Measurements from ENCODE around the gene SEMA3G.

The SEMA3G gene

GRCh38 chr3:52437326-52438103 lies 7.4 kb downstream of the SEMA3G start:
- no peak for DNase-seq
- no peak overlapping the region for H3K27ac ChIP-seq (ENCODE audit: low read length, poor library complexity, severe bottlenecking)
- no peak overlapping the region for H3K4ac ChIP-seq (ENCODE audit: low read depth in 1 of 2, low read length in 2 of 2)
- peaks cover 2% of the 10 kb centered on the region for H3K4me1 ChIP-seq (ENCODE audit: control insufficient read depth, insufficient read depth, low read depth, low read length)
- H2BK15ac ChIP-seq (ENCODE audit: low read depth, poor library complexity, severe bottlenecking): no peak overlapping the region
- H3K4me3 ChIP-seq (ENCODE audit: insufficient read depth in 1 of 2, low read depth in 1 of 2, low read length in 2 of 2): no peak overlapping the region
- no peak overlapping the region for H3K4me2 ChIP-seq (ENCODE audit: low read length, poor library complexity, severe bottlenecking)
- no peak overlapping the region for H4K8ac ChIP-seq (ENCODE audit: low read length)
- H3K9ac ChIP-seq (ENCODE audit: low read length): no peak overlapping the region
- H2BK120ac ChIP-seq (ENCODE audit: low read depth, low read length): no peak overlapping the region
- H4K91ac ChIP-seq (ENCODE audit: low read length): no peak overlapping the region
- H3K14ac ChIP-seq (ENCODE audit: low read length in 2 of 2): peak overlapping the region in 1 of 2 experiments; percentile 13
- no peaks in the 10 kb centered on the region for H3K9me3 ChIP-seq (ENCODE audit: control insufficient read depth, low read length)
- 95% methylated on average over 15 of the region's 15 CpGs for WGBS
- H3K36me3 ChIP-seq (ENCODE audit: control insufficient read depth in 1 of 2, insufficient read depth in 2 of 2, low read depth in 1 of 2, low read length in 2 of 2): no peaks in the 10 kb centered on the region
- H3K23ac ChIP-seq (ENCODE audit: low read length in 2 of 2): no peak overlapping the region
- no peak overlapping the region for H2AFZ ChIP-seq (ENCODE audit: low read depth, low read length)
- H3K27me3 ChIP-seq (ENCODE audit: control insufficient read depth in 1 of 2, insufficient read depth in 1 of 2, low read length in 2 of 2): peaks cover 10 to 19% of the 10 kb centered on the region in 2 experiments
- H2BK5ac ChIP-seq (ENCODE audit: low read depth, low read length, poor library complexity, severe bottlenecking): no peak overlapping the region
- H2AK5ac ChIP-seq (ENCODE audit: low read length, severe bottlenecking): no peak overlapping the region
- no peaks in the 10 kb centered on the region for H3K79me1 ChIP-seq (replicated peaks; ENCODE audit: low read length, poor library complexity, severe bottlenecking)
- H2BK12ac ChIP-seq (ENCODE audit: low read length in 2 of 2): peak overlapping the region in 1 of 2 experiments; percentile 40
- H3K18ac ChIP-seq (ENCODE audit: low read depth in 1 of 2, low read length in 2 of 2): peak overlapping the region; percentile 14 to 41

DNA sequence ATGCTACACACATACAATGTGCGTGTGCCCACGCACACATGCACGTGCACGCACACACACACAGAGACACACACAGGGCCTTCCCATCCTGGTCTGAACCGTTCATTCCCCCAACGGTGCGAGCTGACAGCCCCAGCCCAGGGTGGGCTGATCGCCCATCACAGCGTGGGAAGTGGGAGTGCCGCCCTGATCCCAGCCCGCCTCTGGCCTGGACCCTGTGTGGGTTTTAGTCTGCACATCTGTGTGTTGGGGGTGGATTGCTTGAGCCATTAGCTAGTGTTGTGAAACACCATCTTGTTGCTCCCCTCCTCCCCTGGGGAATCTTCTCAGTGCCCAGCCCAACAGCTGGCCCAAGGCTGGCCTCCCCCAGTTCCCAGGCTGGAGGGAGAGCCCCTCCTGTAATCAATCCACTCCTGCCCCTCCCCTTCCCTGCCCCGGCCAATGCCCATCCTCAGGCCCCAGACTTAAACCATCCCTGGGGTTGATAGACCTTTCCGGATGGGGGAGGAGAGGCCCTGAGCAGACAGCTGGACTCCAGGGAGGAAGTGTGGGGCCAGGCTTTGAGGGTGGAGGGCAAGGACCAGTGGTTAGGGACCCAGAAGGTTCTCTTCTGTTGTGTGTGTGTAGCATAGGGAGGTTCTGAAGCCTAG lies 8.3 kb downstream of the SEMA3G start:
- Histone ChIP-seq H2BK12ac (ENCODE audit: low read length in 2 of 2) (peak overlapping the region in 1 of 2 experiments; percentile 49), H3K27me3 (ENCODE audit: control insufficient read depth in 1 of 2, insufficient read depth in 1 of 2, low read length in 2 of 2) (peaks cover 10 to 26% of the 10 kb centered on the region in 2 experiments), H3K36me3 (ENCODE audit: control insufficient read depth in 1 of 2, insufficient read depth in 2 of 2, low read depth in 1 of 2, low read length in 2 of 2) (no peaks in the 10 kb centered on the region), H2BK120ac (ENCODE audit: low read depth, low read length) (no peak overlapping the region), H3K79me1 (replicated peaks; ENCODE audit: low read length, poor library complexity, severe bottlenecking) (no peaks in the 10 kb centered on the region), H4K8ac (ENCODE audit: low read length) (peak overlapping the region; percentile 67), H2BK5ac (ENCODE audit: low read depth, low read length, poor library complexity, severe bottlenecking) (no peak overlapping the region), H4K91ac (ENCODE audit: low read length) (no peak overlapping the region), H3K4me3 (ENCODE audit: insufficient read depth in 1 of 2, low read depth in 1 of 2, low read length in 2 of 2) (no peak overlapping the region), H2AFZ (ENCODE audit: low read depth, low read length) (no peak overlapping the region), H3K27ac (ENCODE audit: low read length, poor library complexity, severe bottlenecking) (no peak overlapping the region), H3K14ac (ENCODE audit: low read length in 2 of 2) (peak overlapping the region in 1 of 2 experiments; percentile 1), H3K4ac (ENCODE audit: low read depth in 1 of 2, low read length in 2 of 2) (no peak overlapping the region), H3K9ac (ENCODE audit: low read length) (no peak overlapping the region), H3K4me1 (ENCODE audit: control insufficient read depth, insufficient read depth, low read depth, low read length) (peaks cover 2% of the 10 kb centered on the region), H3K4me2 (ENCODE audit: low read length, poor library complexity, severe bottlenecking) (no peak overlapping the region), H3K18ac (ENCODE audit: low read depth in 1 of 2, low read length in 2 of 2) (peak overlapping the region; percentile 14 to 41), H3K9me3 (ENCODE audit: control insufficient read depth, low read length) (no peaks in the 10 kb centered on the region), H2BK15ac (ENCODE audit: low read depth, poor library complexity, severe bottlenecking) (peak overlapping the region; percentile 44), H2AK5ac (ENCODE audit: low read length, severe bottlenecking) (no peak overlapping the region), H3K23ac (ENCODE audit: low read length in 2 of 2) (no peak overlapping the region)
- WGBS: 96% methylated on average over 12 of the region's 13 CpGs
- DNase-seq: peak; percentile 62

GRCh38 chr3:52435246-52436101 lies 9.4 kb downstream of the SEMA3G start:
- H2BK12ac ChIP-seq (ENCODE audit: low read length in 2 of 2): no peak overlapping the region
- 95% methylated on average over 32 of the region's 32 CpGs for WGBS
- H3K27ac ChIP-seq (ENCODE audit: low read length, poor library complexity, severe bottlenecking): no peak overlapping the region
- peaks cover 2% of the 10 kb centered on the region for H3K4me1 ChIP-seq (ENCODE audit: control insufficient read depth, insufficient read depth, low read depth, low read length)
- peak overlapping the region; percentile 16 for H2BK15ac ChIP-seq (ENCODE audit: low read depth, poor library complexity, severe bottlenecking)
- no peak overlapping the region for H2BK5ac ChIP-seq (ENCODE audit: low read depth, low read length, poor library complexity, severe bottlenecking)
- no peak overlapping the region for H3K14ac ChIP-seq (ENCODE audit: low read length in 2 of 2)
- no peak overlapping the region for H3K4ac ChIP-seq (ENCODE audit: low read depth in 1 of 2, low read length in 2 of 2)
- no peaks in the 10 kb centered on the region for H3K36me3 ChIP-seq (ENCODE audit: control insufficient read depth in 1 of 2, insufficient read depth in 2 of 2, low read depth in 1 of 2, low read length in 2 of 2)
- no peak overlapping the region for H4K8ac ChIP-seq (ENCODE audit: low read length)
- H2BK120ac ChIP-seq (ENCODE audit: low read depth, low read length): no peak overlapping the region
- H2AK5ac ChIP-seq (ENCODE audit: low read length, severe bottlenecking): no peak overlapping the region
- H3K4me2 ChIP-seq (ENCODE audit: low read length, poor library complexity, severe bottlenecking): no peak overlapping the region
- H3K23ac ChIP-seq (ENCODE audit: low read length in 2 of 2): no peak overlapping the region
- H3K9me3 ChIP-seq (ENCODE audit: control insufficient read depth, low read length): no peaks in the 10 kb centered on the region
- no peak overlapping the region for H3K9ac ChIP-seq (ENCODE audit: low read length)
- no peak for DNase-seq
- no peak overlapping the region for H2AFZ ChIP-seq (ENCODE audit: low read depth, low read length)
- H3K27me3 ChIP-seq (ENCODE audit: control insufficient read depth in 1 of 2, insufficient read depth in 1 of 2, low read length in 2 of 2): peaks cover 10 to 35% of the 10 kb centered on the region in 2 experiments
- H3K18ac ChIP-seq (ENCODE audit: low read depth in 1 of 2, low read length in 2 of 2): no peak overlapping the region
- no peaks in the 10 kb centered on the region for H3K79me1 ChIP-seq (replicated peaks; ENCODE audit: low read length, poor library complexity, severe bottlenecking)
- no peak overlapping the region for H3K4me3 ChIP-seq (ENCODE audit: insufficient read depth in 1 of 2, low read depth in 1 of 2, low read length in 2 of 2)
- no peak overlapping the region for H4K91ac ChIP-seq (ENCODE audit: low read length)

All from mesenchymal stem cell (in vitro differentiated cells and primary cell).